Activated CD8-positive, alpha-beta T cell treated with anti-CD3 and anti-CD28 coated beads for 36 hours (primary cell): ENCODE results near the gene VPS18. TPM values are rescaled to one million over a fixed set of nuclear protein-coding genes. Genes with fewer than 3 reads are reported as not detected.
A peak's percentile ranks its signal among the peaks of the same experiment; 100 is the strongest.

Source experiments
- ATAC-seq: fragments of 200-7000 bp; cut with Tn5 transposase; one replicate; pipeline ENCODE4 v1.10.0; 2021; ENCODE audit warnings: mild to moderate bottlenecking, moderate library complexity
- CTCF ChIA-PET: fragments of 350-600 bp; sonication (Branson Sonifier 250); formaldehyde crosslinking; loops from one replicate; lab custom pipeline; 2021; ENCODE audit warnings: antibody characterized with exemption; lab: Charles Lee
- POLR2A ChIA-PET: fragments of 350-600 bp; sonication (Branson Sonifier 250); formaldehyde crosslinking; loops from one replicate; lab custom pipeline; 2021; ENCODE audit warnings: antibody characterized with exemption; lab: Charles Lee
- DNase-seq: peaks from one replicate; pipeline ENCODE4 v3.0.0-alpha.2; 2020
- H3K27ac Mint-ChIP-seq: one replicate; pipeline ENCODE4 v1.8.0; 2021; ENCODE audit warnings: mild to moderate bottlenecking, mixed read lengths
- H3K27me3 Mint-ChIP-seq: one replicate; pipeline ENCODE4 v1.8.0; 2021; ENCODE audit warnings: mixed read lengths
- H3K36me3 Mint-ChIP-seq: one replicate; pipeline ENCODE4 v1.8.0; 2021; ENCODE audit warnings: low read depth, mixed read lengths
- H3K4me1 Mint-ChIP-seq: one replicate; pipeline ENCODE4 v1.8.0; 2021; ENCODE audit warnings: low read depth, mixed read lengths
- H3K4me3 Mint-ChIP-seq: one replicate; pipeline ENCODE4 v1.8.0; 2021; ENCODE audit warnings: mild to moderate bottlenecking, moderate library complexity, mixed read lengths
- H3K9me3 Mint-ChIP-seq: one replicate; pipeline ENCODE4 v1.8.0; 2021; ENCODE audit warnings: mixed read lengths
- intact Hi-C: fragments of 100-400 bp; cut with micrococcal nuclease; formaldehyde crosslinking; loops from one replicate; pipeline ENCODE4 v1.10.0; 2022
- total RNA-seq, 2 experiments: library from RNA; stranded (reverse); gene quantifications; one replicate each; pipeline ENCODE4 v1.2.3, GENCODE V29; 2021
- TF ChIP-seq, protein P1 (sequence below): fragments of 200-600 bp; IDR thresholded peaks from one replicate; pipeline ENCODE4 v1.8.0; 2022; ENCODE audit warnings: antibody characterized with exemption, mild to moderate bottlenecking

The VPS18 gene
- total RNA-seq, 2 experiments from 2014 or later, result 6.1 TPM

DNA sequence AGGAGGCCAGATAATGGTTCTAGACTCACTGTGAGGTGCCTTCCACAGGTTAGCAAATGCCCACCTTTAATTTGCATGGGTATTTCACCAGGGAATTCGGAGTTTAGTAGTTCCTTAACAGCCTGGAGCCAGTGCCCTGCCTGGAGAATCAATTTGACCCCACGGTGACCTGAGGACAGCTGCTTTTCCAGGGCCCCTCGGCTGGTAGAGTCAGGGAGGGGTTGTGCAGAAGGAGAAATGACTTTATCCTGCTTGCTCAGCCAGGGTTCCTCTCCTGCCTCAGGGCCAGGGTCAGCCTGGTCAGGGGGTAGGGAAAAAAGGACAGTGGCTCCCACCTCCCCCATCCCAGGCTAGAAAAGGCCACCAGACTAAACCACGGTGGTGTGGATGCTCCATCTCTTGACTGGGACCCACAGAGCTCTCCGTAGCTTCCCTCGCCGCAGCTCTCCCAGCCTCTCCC is 46.8 kb downstream of the VPS18 start:
- DNase-seq (no peak), ATAC-seq (no peak)
- Mint-ChIP-seq H3K27me3 (no peaks in the 10 kb centered on the region), H3K4me3 (peak overlapping the region; percentile 46), H3K27ac (peak overlapping the region; percentile 18), H3K4me1 (peaks cover 32% of the 10 kb centered on the region), H3K36me3 (no peaks in the 10 kb centered on the region), H3K9me3 (no peaks in the 10 kb centered on the region)
- TF ChIP-seq, protein P1, sequence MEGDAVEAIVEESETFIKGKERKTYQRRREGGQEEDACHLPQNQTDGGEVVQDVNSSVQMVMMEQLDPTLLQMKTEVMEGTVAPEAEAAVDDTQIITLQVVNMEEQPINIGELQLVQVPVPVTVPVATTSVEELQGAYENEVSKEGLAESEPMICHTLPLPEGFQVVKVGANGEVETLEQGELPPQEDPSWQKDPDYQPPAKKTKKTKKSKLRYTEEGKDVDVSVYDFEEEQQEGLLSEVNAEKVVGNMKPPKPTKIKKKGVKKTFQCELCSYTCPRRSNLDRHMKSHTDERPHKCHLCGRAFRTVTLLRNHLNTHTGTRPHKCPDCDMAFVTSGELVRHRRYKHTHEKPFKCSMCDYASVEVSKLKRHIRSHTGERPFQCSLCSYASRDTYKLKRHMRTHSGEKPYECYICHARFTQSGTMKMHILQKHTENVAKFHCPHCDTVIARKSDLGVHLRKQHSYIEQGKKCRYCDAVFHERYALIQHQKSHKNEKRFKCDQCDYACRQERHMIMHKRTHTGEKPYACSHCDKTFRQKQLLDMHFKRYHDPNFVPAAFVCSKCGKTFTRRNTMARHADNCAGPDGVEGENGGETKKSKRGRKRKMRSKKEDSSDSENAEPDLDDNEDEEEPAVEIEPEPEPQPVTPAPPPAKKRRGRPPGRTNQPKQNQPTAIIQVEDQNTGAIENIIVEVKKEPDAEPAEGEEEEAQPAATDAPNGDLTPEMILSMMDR, result no peak
- ChIA-PET CTCF (interaction anchor here (0.5 to 5.9 kb wide), 38 partner anchors 11 to 844 kb away, joined by 3 to 106 read pairs (median 4); partner anchors contain the start of genes CHAC1, CHP1, DLL4 and EXD1), POLR2A (interaction anchor here (0.8 to 5.5 kb wide), 6 partner anchors 12 to 290 kb away, joined by 3 to 67 read pairs (median 8); partner anchors contain the start of genes CHAC1, CHP1 and DLL4)
- intact Hi-C loops, result no loop called here

DNA sequence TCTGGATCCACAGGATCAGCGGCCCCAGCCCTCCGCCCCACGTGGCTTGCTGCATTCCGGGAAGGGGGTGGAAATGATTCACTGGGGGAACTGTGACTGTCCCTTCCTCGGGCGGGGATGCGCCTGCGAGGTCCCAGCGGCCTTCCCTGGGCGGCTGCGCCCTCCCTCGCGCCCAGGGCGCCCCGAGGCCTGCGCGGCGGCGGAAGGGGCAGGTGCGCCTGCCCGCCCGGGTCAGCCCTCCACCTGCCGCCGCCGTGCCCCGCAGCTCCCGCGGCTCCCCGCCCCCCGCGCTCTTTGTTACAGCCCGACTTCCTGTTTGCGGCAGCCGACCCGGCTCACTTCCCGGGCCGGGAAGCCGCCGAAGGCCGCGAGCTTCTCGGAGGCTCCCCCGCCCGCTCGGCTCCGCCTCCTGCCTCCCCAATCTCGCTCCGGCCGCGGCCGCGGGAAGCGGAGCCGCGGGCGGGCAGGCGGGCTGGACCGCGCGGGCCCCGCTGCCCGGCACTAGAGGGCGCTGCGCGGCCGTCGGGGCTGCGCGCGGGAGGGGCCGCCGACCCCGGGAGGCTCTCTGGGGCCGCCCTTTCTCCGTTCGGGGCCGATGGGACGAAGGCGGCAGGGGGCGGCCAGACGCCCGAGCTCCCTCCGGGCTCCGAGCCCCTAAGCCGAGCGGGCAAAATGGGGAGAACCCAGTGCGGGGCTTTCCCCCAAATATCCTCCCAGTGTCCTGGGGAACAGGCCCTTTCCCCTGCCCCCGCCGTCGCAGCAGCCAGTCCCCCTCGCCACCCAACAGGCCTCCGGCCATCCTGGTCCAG is 47.5 kb downstream of the VPS18 start:
- Mint-ChIP-seq H3K36me3 (no peaks in the 10 kb centered on the region), H3K27ac (peak overlapping the region; percentile 74), H3K9me3 (no peaks in the 10 kb centered on the region), H3K4me1 (peaks cover 34% of the 10 kb centered on the region), H3K4me3 (peak overlapping the region; percentile 79), H3K27me3 (no peaks in the 10 kb centered on the region)
- ChIA-PET CTCF (interaction anchor here (0.5 to 5.9 kb wide), 44 partner anchors 12 to 844 kb away, joined by 3 to 106 read pairs (median 4); partner anchors contain the start of genes CHAC1, CHP1, DLL4 and EXD1), POLR2A (interaction anchor here (0.8 to 5.5 kb wide), 12 partner anchors 12 to 289 kb away, joined by 3 to 67 read pairs (median 4); partner anchors contain the start of genes CHAC1, CHP1 and DLL4)
- DNase-seq (peak; percentile 78), ATAC-seq (peak; percentile 81)
- intact Hi-C loops, result no loop called here
- TF ChIP-seq, protein P1, result peak; percentile 63

DNA sequence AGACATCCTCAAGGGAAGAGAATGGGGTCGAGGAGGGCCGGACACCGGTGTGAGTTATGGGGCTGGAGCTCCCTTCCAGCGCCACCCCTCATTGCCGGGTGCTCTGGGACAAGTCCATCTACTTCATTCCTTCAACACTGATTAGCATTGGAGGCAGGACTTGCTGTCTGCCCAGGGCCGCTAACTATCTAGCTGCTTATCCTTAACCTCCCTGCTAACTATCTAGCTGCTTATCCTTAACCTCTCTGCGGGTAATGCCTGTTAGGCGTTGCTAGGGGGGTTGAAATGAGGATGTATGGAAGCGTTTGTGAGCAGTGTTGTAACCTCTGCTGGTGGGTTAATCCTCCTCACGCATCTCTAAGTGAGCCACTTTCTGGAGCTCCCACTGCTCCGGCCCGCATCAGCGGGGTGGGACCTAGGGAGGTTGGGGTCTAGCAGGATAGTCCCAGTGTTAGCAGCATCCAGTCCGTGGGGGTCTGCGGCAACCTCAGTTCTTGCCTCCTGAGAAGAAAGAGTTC is 48.1 kb downstream of the VPS18 start:
- intact Hi-C loops, result no loop called here
- ChIA-PET POLR2A (interaction anchor here (0.9 to 5.5 kb wide), 10 partner anchors 11 to 71 kb away, joined by 3 to 67 read pairs (median 4); partner anchors contain the start of genes CHAC1 and DLL4), CTCF (interaction anchor here (0.6 to 5.9 kb wide), 28 partner anchors 11 to 538 kb away, joined by 3 to 106 read pairs (median 6); partner anchors contain the start of genes CHAC1, CHP1, DLL4 and EXD1)
- Mint-ChIP-seq H3K9me3 (no peaks in the 10 kb centered on the region), H3K36me3 (no peaks in the 10 kb centered on the region), H3K27ac (peak overlapping the region; percentile 74), H3K4me3 (peak overlapping the region; percentile 79), H3K4me1 (peaks cover 34% of the 10 kb centered on the region), H3K27me3 (no peaks in the 10 kb centered on the region)
- no peak for ATAC-seq
- no peak for DNase-seq
- TF ChIP-seq, protein P1, result no peak

DNA sequence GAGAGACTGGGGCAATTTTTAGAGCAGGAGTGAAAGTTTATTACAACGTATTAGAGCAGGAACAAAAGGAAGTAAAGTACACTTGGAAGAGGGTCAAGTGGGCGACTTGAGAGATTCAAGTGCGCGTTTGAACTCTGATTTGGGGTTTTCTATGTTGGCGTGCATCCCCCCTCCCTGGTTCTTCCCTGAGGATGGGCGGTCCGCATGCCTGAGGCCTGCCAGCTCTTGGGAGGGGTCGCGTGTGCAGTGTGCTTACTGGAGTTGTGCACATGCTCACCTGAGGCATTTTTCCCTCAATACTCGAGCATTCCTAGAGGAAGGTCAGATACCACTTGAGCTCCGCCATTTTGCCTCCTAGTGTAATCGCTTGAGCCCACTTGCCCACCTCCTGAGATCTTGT is 48.6 kb downstream of the VPS18 start:
- POLR2A ChIA-PET, result interaction anchor here (0.9 to 5.5 kb wide), 9 partner anchors 11 to 72 kb away, joined by 3 to 67 read pairs (median 4); partner anchors contain the start of genes CHAC1 and DLL4
- H3K36me3 Mint-ChIP-seq, result no peaks in the 10 kb centered on the region
- no peaks in the 10 kb centered on the region for H3K27me3 Mint-ChIP-seq
- DNase-seq (no peak), ATAC-seq (no peak)
- peak overlapping the region; percentile 79 for H3K4me3 Mint-ChIP-seq
- H3K9me3 Mint-ChIP-seq, result no peaks in the 10 kb centered on the region
- CTCF ChIA-PET, result interaction anchor here (0.8 to 5.9 kb wide), 20 partner anchors 11 to 537 kb away, joined by 3 to 106 read pairs (median 7); partner anchors contain the start of genes CHAC1, CHP1, DLL4 and EXD1
- intact Hi-C loops, result no loop called here
- TF ChIP-seq, protein P1, result no peak
- peaks cover 34% of the 10 kb centered on the region for H3K4me1 Mint-ChIP-seq
- H3K27ac Mint-ChIP-seq, result peak overlapping the region; percentile 74
